GM15510 (cell line): ENCODE data around the gene PCNX1.

Experiments
- POLR2A ChIP-seq: IDR thresholded peaks from 3 replicates; pipeline ENCODE4 v1.6.1; 2011; ENCODE audit warnings: borderline replicate concordance; ENCODE audit not compliant: insufficient read length; ENCODE audit errors: extremely low read depth

PCNX1 gene

DNA sequence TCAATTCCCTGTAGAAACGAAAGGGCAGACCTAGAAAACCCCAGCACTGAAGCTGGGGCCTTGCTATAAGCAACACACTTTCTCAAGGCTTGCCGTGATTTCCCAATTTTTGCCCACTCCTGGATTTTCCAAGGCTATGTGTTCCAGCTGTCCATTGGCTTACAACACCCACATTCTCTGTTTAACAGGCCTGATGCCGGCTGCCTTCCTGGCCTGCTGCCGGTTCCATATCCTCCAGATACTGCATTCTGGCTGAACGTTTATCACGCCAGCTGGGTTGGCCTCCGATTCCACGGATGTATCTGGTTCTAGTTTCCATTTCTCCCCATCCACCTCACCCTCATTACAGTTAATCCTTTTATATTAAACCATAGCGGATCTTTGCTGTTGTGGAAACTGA lies 2.0 kb upstream of the PCNX1 start:
- TF ChIP-seq POLR2A: no peak

DNA sequence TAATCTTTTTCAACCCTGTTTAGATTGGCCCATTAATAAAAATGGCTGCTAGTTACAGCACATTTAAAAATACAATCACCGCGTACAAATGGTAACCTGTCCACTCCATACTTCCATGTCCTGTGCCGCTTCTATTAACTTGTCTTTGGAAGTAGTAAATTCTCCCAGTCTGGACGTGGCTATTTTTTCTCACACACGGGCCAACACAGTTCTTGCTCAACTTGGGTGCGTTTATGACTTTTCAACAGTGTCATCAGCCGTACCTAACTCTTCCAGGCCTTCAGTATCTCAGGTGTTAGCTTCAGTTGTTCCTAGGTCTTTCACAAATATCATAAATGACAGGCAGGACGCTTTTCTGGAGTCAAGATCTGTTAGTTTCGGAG lies 475 bp upstream of the PCNX1 start:
- TF ChIP-seq POLR2A: no peak

DNA sequence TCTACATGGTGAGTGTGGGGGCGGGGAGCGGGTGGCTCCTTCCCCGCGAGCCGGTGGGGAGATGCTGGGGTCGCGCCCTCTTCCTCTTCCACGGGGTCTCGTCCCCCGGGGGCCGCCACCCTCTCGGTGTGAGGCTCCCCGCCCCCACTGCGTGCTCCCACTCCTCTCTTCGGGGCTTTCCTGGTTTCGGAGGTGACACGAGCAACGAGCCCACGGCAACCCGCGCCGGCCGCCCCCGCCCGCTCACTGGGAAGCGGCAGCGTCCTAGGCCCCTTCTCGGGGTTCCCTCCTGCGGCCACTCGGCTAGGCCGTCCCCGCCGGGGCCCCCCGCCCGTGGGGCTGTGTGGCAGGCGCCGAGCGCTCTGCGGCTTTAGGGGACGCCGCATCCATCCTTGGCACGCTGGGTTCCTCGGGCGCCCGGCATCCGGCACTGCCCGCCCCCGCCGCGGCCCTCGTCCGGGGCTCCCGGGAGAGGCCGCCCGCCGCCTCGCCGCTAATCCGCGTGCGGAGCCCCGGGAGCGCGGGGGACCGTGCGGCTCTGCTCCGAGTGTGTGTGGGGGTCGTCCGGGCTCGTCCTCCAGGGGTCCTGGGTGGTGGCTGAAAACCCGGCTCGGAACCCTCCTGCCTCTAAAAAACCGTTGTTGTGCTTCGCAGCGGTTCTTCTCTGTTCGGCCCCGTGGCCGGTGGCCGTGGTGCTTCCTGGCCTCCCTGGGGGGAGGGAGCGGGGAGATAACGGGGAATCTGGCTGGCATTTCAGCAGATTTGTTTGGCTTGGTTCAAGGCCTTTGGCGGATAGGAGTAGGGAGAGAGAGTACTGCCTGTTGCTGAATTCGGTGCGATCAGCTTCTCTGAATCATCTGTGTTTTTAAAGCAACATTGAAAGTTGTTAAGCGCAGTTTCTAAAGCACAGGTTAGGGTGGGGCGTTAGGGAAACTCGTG lies 1.0 kb downstream of the PCNX1 start:
- TF ChIP-seq POLR2A: no peak

DNA sequence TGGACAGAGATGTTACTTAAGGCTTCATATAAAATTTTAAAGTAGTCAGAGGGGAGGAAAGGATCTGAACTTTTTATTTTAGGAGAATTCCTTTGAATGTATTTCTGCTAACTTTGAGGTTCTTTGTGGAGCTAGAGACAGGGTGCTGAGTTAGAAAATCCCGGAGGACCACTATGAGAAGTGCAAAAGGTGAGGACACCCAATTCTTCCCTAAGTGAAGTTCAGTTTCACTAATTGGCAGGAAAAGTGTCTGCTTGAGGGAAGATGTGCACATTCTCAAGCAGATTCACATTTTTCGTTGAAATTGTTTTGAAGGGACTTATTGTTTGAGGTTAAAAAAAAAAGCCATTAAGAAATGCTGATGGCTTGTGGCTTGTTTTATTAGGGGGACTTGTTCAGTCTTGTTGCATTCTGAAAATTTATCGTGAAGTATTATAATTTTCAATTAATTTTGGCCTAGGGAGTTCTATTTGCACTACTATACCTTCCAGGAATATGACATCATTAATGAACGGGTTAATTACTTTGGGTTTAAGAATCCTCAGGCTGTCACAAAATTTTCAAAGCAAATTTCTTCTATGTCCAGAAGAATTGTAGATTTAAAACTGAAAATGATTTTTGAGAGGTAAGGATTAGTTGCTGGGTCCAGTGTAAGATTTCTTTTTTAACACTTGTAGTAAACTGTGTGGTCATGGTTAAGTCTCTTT lies 1.8 kb downstream of the PCNX1 start:
- TF ChIP-seq POLR2A: no peak

DNA sequence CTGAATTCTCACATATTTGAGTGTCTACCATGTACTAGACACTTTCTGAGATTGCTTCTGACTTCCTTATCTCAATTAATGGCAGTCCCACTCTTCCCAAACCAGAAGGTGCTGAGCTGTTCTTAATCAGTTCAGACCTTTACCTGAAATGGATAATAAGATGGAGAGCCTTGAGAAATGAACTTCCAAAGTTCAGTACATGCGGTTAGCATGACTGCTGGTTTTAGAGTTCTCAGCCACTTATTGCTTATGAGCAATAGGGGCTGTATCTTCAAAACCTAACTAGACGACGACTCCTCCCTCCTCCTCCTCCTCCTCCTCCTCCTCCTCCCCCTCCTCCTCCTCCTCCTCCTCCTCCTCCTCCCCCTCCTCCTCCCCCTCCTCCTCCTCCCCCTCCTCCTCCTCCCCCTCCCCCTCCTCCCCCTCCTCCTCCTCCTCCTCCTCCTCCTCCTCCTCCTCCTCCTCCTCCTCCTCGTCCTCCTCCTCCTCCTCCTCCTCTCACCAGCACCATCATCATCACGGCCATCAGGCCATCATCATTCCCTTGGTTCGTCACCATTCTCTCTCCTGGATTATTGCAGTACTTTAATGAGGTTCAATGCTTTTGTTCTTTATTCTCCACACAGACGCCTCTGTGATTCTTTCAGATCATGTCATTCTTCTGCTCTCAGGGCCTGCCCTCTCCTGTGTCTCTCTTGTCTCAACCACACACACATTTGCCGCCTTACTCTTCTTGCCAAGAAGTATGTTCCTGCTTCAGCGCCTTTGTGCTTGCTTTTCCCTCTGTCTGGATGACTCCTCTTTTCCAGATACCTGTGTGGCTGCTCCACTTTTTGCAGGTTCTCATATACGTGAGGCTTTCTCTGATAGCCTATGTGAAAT lies 2.7 kb downstream of the PCNX1 start:
- no peak for TF ChIP-seq POLR2A

DNA sequence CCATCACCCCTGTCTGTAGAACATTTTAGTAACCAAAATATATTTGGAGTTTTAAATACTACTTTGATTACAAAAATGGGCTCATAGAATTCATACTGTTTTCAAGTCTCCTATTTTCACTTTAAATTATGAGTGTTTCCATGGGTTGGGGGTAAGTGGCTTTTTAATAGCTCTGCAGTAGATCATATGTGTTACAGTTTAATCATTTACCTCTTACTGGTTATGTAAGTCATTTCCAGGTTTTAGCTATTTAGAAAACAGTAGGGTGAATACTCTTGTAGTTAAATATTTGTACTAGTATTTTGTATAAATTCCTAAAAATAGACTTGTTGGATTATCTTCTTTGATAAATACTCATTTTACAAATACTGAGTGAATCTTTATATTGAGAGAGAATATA lies 8.2 kb downstream of the PCNX1 start:
- no peak for TF ChIP-seq POLR2A

DNA sequence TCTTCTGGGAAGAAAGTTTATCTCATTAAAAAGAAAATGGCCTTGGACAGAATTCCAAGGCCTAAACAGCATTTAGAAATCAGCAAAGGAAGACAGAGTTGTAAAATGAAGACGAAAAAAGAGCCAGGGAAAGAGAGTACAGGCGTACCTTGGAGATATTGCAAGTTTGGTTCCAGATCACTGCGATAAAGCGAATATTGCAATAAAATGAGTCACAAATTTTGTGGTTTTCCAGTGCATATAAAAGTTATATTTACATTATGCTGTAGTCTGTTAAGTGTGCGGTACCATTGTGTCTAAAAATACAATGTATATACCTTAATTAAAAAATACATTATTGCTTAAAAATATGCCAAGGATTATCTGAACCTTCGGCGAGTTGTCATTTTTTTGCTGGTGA lies 9.0 kb downstream of the PCNX1 start:
- no peak for TF ChIP-seq POLR2A

DNA sequence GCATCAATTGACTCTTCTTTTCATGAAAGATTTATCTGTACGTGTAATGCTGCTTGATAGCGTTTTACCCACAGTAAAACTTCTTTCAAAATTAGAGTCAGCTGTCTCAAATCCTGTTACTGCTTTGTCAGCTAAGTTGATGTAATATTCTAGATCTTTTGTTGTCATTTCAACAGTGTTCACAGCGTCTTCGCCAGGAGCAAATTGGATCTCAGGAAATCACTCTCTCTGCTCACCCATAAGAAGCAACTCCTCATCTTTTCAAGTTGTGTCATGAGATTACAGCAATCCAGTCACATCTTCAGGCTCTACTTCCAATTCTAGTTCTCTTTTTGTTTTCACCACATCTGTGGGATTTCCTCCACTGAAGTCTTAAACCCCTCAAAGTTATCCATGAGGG lies 9.5 kb downstream of the PCNX1 start:
- no peak for TF ChIP-seq POLR2A

DNA sequence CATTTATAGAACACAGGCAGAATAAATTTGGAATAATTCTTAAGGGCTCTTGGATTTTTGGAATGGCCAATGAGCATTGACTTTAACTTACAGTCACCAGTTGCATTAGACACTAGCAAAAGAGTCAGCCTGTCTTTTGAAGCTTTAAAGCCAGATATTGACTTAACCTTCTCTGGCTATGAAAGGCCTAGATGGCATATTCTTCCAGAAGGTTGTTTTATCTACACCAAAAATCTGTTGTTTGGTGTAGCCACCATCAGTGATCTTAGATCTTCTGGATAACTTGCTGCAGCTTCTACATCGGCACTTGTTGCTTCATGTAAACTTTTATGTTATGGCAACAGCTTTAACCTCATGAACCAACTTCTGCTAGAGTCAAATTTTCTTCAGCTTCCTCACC lies 10.4 kb downstream of the PCNX1 start:
- no peak for TF ChIP-seq POLR2A

DNA sequence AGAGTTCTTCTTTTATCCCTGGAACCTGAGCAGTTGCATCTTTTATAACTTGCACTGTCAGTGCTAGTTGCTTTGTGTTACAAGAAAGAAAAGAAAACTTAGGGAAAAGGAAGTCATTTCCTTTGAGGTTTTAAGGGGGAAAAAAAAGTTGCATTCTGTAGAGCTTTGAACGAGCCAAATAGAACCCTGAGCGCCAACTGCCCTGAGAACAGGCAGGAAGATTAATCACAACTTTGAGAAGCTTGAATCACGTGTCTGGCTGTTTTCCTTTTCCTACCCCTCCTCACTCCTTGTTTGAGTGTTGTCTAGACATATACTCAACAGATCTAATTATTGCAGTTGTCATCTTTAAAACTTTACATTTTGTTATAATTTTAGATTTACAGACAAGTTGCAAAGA lies 12.5 kb downstream of the PCNX1 start:
- TF ChIP-seq POLR2A: no peak

DNA sequence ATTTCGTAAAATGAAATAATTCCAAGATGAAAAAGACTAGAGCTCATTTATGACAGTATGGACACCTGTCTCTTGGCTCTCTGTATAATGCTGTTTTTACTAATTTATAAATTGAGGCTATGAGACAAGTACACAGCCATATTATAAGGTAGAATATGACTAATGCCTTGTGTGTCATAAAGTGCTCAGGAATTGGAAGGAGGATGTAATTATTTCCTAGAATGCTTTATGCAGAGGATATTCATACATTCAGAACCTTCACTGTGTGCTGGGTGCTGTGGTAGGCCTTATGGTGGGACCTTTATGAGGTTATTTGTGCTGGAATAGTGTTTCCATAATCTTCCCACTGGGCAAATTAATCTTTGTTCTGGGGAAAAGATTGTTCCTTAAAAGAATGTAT lies 13.3 kb downstream of the PCNX1 start:
- no peak for TF ChIP-seq POLR2A

DNA sequence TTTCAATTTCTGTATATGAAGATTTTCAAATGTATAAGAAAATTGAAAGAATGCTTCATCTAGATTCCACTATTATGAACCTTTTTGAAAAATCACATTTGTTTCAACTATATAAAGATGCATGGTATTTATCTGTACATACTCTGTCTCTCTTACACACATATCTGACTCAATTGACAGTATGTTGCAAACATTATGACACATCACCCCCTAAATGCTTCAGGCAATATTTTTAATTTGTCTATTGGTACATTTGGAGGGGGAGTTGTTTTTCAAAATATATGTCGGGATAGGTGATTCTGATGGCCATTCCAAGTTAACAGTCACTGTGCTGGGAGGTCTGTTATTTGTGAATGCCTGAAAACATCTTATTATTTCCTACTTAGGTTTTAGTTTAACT lies 14.4 kb downstream of the PCNX1 start:
- TF ChIP-seq POLR2A: no peak

DNA sequence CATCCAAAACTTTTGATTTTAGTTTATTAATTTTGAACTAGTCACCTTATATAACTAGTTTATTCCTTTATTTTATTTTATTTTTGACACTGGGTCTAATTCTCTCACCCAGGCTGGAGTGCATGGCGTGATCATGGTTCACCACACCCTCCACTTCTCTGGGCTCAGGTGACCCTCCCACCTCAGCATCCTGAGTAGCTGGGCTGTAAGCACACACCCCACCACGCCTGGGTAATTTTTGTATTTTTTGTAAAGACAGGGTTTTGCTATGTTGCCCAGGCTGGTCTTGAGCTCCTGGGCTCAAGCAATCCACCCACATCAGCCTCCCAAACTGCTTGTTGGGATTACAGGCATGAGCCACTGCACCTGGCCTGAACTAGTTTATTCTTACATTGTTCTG lies 17.3 kb downstream of the PCNX1 start:
- TF ChIP-seq POLR2A: no peak

DNA sequence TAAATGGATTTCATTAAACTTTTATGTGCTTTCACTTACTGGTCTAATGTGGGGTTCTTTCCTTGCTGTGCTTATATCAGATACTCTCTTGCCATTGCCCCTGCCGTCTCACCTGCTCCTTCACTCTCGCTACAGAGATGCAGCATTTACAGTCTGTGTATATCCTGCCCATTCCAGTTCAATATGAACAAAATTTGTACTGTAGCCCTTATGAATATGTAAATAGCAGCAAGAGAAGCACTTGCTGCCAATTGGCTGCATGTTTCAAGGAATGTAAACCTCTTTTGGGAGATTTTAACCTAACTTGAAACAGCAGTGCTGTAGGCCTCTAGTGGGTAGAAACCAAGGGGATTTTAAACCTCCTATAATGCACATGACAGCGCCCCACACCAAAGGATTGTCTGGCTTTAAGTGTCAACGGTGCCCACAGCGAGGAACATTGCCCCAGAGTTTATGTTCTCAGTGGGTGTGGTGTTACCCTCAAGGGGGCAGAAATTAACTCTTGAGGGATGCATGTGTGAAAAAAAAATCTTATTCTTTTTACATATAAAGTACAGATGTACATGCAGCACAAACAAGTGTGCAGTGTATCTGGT lies 19.1 kb downstream of the PCNX1 start:
- TF ChIP-seq POLR2A: no peak

DNA sequence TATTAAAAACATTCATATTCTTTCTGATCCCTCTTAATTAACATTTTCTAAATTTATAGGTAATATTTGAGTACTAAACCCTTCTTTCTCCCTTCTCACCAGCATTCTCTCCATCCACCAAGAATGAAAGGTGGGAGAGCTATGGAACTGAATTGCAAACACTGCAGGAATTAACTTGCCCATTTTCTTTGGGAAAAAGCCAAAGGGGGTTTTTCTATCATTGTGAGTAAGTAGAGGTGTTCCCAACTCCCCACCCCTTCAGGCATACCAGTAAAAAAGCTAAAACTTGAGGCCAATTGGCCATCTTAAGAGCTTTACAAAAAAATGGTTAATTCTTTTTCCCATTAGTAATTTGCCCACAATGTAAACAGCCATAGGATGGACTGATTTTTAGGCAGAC lies 23.7 kb downstream of the PCNX1 start:
- no peak for TF ChIP-seq POLR2A

DNA sequence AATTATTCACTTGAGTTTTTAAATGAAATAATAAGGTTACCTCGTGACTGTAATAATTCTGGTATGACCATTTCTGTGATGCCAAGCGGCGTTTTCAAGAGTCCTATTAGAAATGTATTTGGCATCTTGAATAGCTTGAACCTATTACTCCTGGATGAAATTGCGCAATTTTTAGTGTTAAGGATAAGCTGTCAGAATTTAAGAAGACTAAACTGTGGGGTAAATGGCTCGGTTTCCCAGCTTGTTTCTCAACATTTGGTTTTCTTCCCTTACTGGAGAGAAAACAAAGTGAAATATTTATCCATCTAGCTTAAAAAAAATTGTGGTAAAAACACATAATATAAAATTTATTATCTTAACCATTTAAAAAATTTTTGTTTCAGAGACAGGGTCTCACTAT lies 26.8 kb downstream of the PCNX1 start:
- TF ChIP-seq POLR2A: no peak
